ENCODE measurements around the gene ELOA. TPM values are rescaled to one million over a fixed set of nuclear protein-coding genes. Genes with fewer than 3 reads are reported as not detected.

ELOA gene
- total and polyA plus RNA-seq, 9 of the 15 experiments (the other 6 are each of a cell fraction or from before 2014, with no cell fraction given) = 31.9 to 98.6 (median 61.3) TPM

DNA sequence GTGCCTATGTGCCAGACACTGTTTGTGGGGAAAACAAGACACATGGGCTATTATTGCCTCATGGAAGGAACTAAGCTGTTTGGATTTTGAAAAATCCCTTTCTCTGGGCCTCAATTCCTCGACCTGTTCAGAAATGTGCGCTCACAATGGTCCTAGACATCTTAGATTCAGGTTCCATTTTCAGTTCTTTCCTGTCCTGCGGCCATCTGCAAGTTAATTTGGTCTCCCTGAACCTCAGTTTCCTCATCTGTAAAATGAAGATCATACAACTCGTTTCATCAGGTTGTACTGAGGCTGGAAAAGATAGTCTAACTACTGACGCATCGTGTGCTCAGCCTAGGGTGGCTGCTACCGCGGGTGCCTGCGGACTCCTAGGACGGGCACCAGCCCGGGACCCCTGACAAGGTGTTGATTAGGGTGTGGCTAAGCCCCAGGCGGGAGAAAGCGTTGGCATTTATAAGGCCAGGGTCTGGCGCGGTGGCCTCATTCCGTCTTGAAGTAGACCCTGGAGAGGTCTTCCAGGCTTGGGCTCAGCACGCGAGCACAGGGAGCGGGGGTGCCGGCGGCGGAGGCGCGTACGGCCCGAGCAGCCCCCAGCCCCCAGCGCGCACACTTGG lies 493 bp upstream of the ELOA start (continued):
- TF ChIP-seq WHSC1 (IDR thresholded peaks at IDR 0.05; ENCODE audit: low read length) (no peak), STAG1 (CRISPR knock-in tag; IDR thresholded peaks at IDR 0.05; ENCODE audit: borderline replicate concordance) (no peak)
- TF ChIP-seq, protein P1, sequence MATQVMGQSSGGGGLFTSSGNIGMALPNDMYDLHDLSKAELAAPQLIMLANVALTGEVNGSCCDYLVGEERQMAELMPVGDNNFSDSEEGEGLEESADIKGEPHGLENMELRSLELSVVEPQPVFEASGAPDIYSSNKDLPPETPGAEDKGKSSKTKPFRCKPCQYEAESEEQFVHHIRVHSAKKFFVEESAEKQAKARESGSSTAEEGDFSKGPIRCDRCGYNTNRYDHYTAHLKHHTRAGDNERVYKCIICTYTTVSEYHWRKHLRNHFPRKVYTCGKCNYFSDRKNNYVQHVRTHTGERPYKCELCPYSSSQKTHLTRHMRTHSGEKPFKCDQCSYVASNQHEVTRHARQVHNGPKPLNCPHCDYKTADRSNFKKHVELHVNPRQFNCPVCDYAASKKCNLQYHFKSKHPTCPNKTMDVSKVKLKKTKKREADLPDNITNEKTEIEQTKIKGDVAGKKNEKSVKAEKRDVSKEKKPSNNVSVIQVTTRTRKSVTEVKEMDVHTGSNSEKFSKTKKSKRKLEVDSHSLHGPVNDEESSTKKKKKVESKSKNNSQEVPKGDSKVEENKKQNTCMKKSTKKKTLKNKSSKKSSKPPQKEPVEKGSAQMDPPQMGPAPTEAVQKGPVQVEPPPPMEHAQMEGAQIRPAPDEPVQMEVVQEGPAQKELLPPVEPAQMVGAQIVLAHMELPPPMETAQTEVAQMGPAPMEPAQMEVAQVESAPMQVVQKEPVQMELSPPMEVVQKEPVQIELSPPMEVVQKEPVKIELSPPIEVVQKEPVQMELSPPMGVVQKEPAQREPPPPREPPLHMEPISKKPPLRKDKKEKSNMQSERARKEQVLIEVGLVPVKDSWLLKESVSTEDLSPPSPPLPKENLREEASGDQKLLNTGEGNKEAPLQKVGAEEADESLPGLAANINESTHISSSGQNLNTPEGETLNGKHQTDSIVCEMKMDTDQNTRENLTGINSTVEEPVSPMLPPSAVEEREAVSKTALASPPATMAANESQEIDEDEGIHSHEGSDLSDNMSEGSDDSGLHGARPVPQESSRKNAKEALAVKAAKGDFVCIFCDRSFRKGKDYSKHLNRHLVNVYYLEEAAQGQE (IDR thresholded peaks at IDR 0.05; ENCODE audit: borderline replicate concordance) = no peak
- TF ChIP-seq, protein P1 (CRISPR knock-in tag; IDR thresholded peaks at IDR 0.05; ENCODE audit: low read depth) = 0 out of 2 replicates have a peak, but pooled peaks have one; percentile 13

Data from K562 (cell line).